HepG2 (cell line): ENCODE data around the gene ACSL3. TPM values are rescaled to one million over a fixed set of nuclear protein-coding genes. Genes with fewer than 3 reads are reported as not detected.

Experiments
- AKAP8 ChIP-seq: sonication (generic); formaldehyde crosslinking; IDR thresholded peaks from 2 replicates; pipeline ENCODE4 v1.5.1; 2020; ENCODE audit warnings: mild to moderate bottlenecking, missing genetic modification reagents
- CREB1 ChIP-seq, 2 experiments: fragments of 450-650 bp in 1 of 2; IDR thresholded peaks; 2 replicates each; pipeline ENCODE4 v1.6.1; 2016 to 2017; ENCODE audit warnings: control low read depth in 1 of 2, mild to moderate bottlenecking in 1 of 2, missing compliant biosample characterization in 1 of 2, missing genetic modification characterization in 1 of 2
- DDIT3 ChIP-seq: sonication (generic); formaldehyde crosslinking; IDR thresholded peaks from 2 replicates; pipeline ENCODE4 v1.4.0; 2020; ENCODE audit warnings: mild to moderate bottlenecking, missing genetic modification reagents
- JDP2 ChIP-seq: sonication (generic); formaldehyde crosslinking; IDR thresholded peaks from 2 replicates; pipeline ENCODE4 v1.8.1; 2022; ENCODE audit warnings: missing genetic modification reagents, borderline replicate concordance
- KMT2B ChIP-seq: IDR thresholded peaks from 2 replicates; pipeline ENCODE4 v1.6.1; 2016; ENCODE audit warnings: missing genetic modification reagents, missing compliant biosample characterization
- NR2F1 ChIP-seq, 2 experiments: fragments of 450-650 bp in 1 of 2; formaldehyde crosslinking in 1 of 2; IDR thresholded peaks; 2 replicates each; pipeline versions ENCODE4 v1.5.0 to v1.6.1; 2016 to 2020; ENCODE audit warnings: mild to moderate bottlenecking in 1 of 2, missing compliant biosample characterization in 1 of 2, missing genetic modification reagents in 1 of 2, moderate library complexity in 1 of 2
- RBM39 ChIP-seq: fragments of 200-400 bp; formaldehyde crosslinking; IDR thresholded peaks from one replicate; pipeline ENCODE4 v1.6.1; 2018; ENCODE audit warnings: antibody characterized with exemption, mild to moderate bottlenecking, low read depth, low read length; ENCODE audit not compliant: poor library complexity, severe bottlenecking
- STAT5B ChIP-seq: sonication (generic); formaldehyde crosslinking; IDR thresholded peaks from 2 replicates; pipeline ENCODE4 v1.4.0; 2020; ENCODE audit warnings: missing genetic modification reagents
- TFDP2 ChIP-seq: sonication (generic); formaldehyde crosslinking; IDR thresholded peaks from 2 replicates; pipeline ENCODE4 v1.4.0; 2020; ENCODE audit warnings: missing genetic modification reagents
- THAP11 ChIP-seq: IDR thresholded peaks from 2 replicates; pipeline ENCODE4 v1.6.1; 2016; ENCODE audit warnings: missing biosample characterization, missing genetic modification reagents
- ZBTB4 ChIP-seq: sonication (generic); formaldehyde crosslinking; IDR thresholded peaks from 2 replicates; pipeline ENCODE4 v1.4.0; 2020; ENCODE audit warnings: missing genetic modification reagents, mild to moderate bottlenecking, borderline replicate concordance
- ZMYM4 ChIP-seq: sonication (generic); formaldehyde crosslinking; IDR thresholded peaks from 2 replicates; pipeline ENCODE4 v1.8.1; 2023; ENCODE audit warnings: mild to moderate bottlenecking, missing genetic modification reagents
- ZNF142 ChIP-seq: sonication (generic); formaldehyde crosslinking; IDR thresholded peaks from 2 replicates; pipeline ENCODE4 v1.4.0; 2020; ENCODE audit warnings: missing genetic modification reagents
- ZNF335 ChIP-seq: sonication (generic); formaldehyde crosslinking; IDR thresholded peaks from 2 replicates; pipeline ENCODE4 v1.4.0; 2020; ENCODE audit warnings: missing genetic modification reagents
- ZNF543 ChIP-seq: sonication (generic); formaldehyde crosslinking; IDR thresholded peaks from 2 replicates; pipeline ENCODE4 v1.4.0; 2020; ENCODE audit warnings: mild to moderate bottlenecking, missing genetic modification reagents
- ZNF644 ChIP-seq: IDR thresholded peaks from 2 replicates; pipeline ENCODE4 v1.6.1; 2016; ENCODE audit warnings: low read depth
- ZNF740 ChIP-seq: sonication (generic); formaldehyde crosslinking; IDR thresholded peaks from 2 replicates; pipeline ENCODE4 v1.4.0; 2020; ENCODE audit warnings: missing genetic modification reagents
- ZNF816 ChIP-seq: sonication (generic); formaldehyde crosslinking; IDR thresholded peaks from 2 replicates; pipeline ENCODE4 v1.8.0; 2022; ENCODE audit warnings: missing genetic modification reagents, mild to moderate bottlenecking, borderline replicate concordance
- polyA plus RNA-seq, 8 experiments: library from polyadenylated mRNA; depleted of rRNA in 3 of 8; stranded (reverse) in 7 of 8; unstranded in 1 of 8; fragments of >200 nt; fragmentation: Illumina TruSeq in 4 of 8; extraction: Trizol in 4 of 8; gene quantifications; 2 replicates each; pipeline versions ENCODE4 v1.2.1 to v1.2.3, GENCODE V29; 2011 to 2016; ENCODE audit warnings: low read depth in 4 of 8, missing spikeins in 1 of 8, mixed read lengths in 1 of 8; ENCODE audit not compliant: insufficient read depth in 1 of 8
- total RNA-seq, 5 experiments: library from RNA; depleted of rRNA; stranded (reverse); fragments of >200 nt; fragmentation: Illumina TruSeq; extraction: Trizol; gene quantifications; 2 replicates each; pipeline ENCODE4 v1.2.3, GENCODE V29; 2016; ENCODE audit warnings: low read depth in 1 of 5

ACSL3 gene
- total and polyA plus RNA-seq, 2 of the 13 experiments (the other 11 are each of a cell fraction or from before 2014, with no cell fraction given): 305 to 365 TPM

- TF ChIP-seq ZNF816 (no peak), ZMYM4 (0 out of 2 replicates have a peak, but pooled peaks have one; percentile 13), ZNF543 (CRISPR knock-in tag) (no peak), STAT5B (no peak), ZNF740 (no peak), KMT2B (CRISPR knock-in tag) (0 out of 2 replicates have a peak, but pooled peaks have one; percentile 31), RBM39 (no peak), TFDP2 (CRISPR knock-in tag) (no peak), JDP2 (CRISPR knock-in tag) (no peak), ZNF335 (CRISPR knock-in tag) (0 out of 2 replicates have a peak, but pooled peaks have one; percentile 62), AKAP8 (CRISPR knock-in tag) (0 out of 2 replicates have a peak, but pooled peaks have one; percentile 45), ZNF644 (no peak), THAP11 (CRISPR knock-in tag) (peak; percentile 28; the same call in 1 of the 2 replicates), CREB1 (IDR thresholded peaks at IDR 0.05) (no peak), CREB1 (CRISPR knock-in tag; IDR thresholded peaks at IDR 0.05) (no peak), ZNF142 (no peak), NR2F1 (CRISPR knock-in tag; IDR thresholded peaks at IDR 0.05) (peak; percentile 14 to 48; a peak in 1 of 4 replicates), ZBTB4 (CRISPR knock-in tag) (no peak), DDIT3 (CRISPR knock-in tag) (no peak)
Observed at GRCh38 chr2:222878877-222879603, 18.2 kb downstream of the ACSL3 start (continued).
